ENCODE measurements around the gene ESYT2. TPM values are rescaled to one million over a fixed set of nuclear protein-coding genes. Genes with fewer than 3 reads are reported as not detected.

Gene ESYT2
- polyA plus RNA-seq, 5 donors = 36.8 to 46.4 (median 41.5) TPM

DNA sequence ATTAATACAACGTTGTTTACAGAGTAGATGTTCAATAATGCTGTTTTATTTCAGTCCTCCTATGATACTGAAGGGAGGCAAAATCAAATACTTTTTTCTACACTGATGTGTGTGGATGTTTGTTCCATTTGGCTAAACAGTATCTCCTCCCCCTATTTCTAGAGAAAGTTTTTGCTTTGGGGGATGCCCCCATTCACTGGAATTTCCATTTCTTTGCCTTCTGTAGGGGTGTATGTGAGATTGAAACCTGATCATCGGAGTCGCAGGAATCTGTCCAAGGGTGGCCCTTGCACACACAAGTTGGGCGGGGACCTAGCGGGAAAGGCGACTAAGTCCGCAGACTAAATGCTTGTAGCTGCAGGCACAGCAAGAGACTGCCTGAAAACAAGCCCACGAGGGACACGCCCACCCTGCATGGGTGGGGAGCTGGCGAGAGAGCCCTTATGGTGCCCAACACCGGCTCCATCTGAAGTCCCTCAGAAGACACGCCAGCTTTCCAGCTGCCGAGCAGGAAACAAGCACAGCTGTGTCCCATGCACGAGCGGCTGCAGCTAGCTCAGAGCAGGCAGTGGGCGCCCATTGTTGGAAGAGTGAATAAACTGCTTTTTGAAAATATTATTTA, 58.0 kb downstream of the ESYT2 start:
- no peak for DNase-seq

DNA sequence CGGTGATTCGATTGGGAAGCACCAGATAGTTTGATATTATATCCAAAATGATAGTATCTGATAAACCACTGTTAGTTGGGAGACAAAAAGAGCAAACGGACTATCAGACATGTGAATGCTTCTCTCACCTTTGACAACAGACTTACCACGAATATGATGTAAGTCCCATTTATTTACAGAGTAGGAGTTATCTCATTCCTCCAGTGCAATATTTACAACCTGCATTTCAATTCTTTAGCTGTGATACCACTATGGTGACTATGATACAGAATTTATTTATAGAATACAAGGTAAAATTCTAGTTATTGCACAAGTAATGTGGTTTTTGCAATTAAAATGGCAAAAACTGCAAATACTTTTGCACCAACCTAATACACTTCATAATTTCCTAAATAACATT, 61.6 kb downstream of the ESYT2 start:
- no peak for DNase-seq

DNA sequence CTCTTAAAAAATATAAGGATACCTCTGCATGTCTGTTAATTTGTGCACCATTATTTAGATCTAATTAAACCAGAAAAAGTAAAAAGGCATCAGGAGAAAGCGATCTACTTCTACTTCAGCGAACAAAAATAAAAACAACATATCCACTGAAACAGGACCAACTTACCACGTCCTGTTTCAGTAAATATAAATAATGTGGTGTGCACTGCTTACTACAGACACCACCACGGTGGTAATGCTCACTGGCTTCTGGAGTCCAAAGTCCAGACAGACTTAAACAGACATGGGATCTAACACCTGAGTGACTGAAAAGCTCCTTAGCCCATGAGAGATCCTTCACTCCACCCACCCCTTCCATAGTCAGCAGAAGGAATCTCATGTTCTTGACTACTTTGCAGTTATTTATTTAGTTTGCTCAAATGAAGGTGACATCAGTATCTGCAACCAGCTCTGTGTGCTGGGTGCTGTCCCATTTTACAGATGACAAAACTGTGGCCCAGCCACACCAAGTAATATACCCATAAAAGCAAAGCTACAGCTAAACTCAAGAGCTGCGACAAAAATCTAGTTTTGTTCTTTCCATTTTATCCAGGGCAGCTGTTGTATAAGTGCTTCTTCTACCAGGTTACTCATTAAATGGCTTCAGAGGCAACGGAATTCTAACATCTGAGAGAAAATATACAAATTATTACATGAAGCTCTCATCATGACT, 62.6 kb downstream of the ESYT2 start:
- DNase-seq = no peak

DNA sequence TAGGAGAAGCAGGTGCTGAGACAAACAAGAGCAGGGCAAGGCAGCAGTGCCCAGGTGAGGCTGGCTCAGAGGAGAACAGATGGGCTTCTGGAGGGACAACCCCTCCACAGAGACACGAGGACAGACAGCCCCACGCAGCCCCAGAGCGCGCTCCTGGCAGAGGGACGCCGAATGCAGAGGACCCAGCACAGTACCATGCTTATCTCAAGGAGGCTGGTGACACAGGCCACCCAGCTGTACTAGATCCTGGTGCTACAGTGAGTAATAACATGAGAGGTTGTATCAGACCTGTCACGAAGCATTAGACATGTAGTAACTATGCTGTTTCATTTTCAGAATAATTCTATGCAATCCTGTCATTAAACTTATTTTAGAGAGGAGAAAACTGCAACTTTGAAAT, 64.3 kb downstream of the ESYT2 start:
- DNase-seq = no peak

DNA sequence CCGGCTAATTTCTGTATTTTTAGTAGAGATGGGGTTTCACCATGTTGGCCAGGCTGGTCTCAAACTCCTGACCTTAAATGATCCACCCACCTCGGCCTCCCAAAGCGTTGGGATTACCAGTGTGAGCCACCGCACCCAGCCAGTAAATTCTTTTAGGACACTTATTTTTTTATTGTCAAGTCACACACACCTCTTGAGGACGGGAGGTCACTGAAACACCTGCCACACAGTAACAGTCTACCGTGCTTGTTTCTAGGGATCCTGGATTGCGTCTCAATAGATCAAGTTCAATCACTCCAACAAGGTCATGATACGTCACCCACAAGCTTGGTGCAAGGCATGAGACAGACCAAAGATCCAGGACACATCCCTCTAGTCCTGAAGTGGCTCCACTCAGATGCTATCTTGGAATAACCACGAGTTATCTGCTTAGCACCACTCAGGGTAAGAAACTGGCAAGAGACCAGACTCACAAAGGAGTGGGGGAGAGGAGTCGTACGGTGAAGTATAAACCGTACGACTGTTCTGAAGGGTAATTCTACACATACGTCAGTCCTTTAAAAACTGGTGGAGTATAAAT, 65.8 kb downstream of the ESYT2 start:
- DNase-seq = no peak

DNA sequence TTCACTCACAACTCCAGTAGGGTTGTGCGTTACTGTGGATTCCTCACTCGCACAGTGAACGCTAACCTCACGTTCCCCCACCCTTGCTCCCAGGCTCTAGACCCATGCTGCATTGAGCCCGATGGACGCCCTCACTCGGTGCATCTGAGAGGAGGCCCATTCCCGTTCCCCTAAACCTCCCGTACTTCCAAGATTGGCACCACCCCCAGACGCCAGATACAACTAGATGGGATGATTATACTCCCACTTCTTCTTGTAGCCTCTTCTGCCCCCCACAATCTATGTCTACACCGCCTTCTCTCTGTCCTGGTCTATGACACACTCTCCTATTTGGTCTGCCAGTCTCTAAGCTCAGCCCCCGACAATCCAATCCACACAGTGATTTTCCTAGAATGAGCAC, 67.4 kb downstream of the ESYT2 start:
- no peak for DNase-seq

DNA sequence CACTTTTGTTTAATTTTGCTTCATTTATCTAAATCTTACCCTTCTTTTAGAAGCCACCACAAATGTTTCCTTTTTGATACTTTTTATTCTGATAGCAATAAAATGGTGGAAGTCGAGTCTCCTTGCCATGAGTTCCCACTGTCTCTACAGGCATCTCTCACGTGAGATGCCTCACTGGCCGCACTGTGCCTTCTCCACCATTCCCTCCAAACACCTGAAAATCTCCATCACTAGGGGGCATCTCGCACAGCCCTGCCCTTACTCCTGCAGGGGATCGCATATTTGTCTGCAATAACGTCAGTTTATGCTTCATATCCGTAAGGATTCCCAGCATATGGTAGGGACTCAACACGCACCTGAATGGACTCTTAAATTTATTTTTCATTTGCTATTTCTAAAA, 68.4 kb downstream of the ESYT2 start:
- DNase-seq = no peak

DNA sequence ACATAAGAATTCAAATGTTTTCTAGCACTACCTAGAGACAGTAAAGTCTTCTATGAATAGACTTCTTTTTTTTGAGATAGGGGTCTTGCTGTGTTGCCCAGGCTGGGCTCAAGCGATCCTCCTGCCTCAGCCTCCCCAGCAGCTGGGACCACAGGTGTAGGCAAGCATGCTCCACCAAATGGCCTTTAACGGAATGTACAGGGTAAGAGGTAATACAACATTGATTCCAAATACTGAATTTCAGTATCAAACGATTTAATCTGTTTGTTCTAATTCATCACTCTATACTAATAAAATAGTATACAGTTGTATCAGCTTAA, 68.9 kb downstream of the ESYT2 start:
- no peak for DNase-seq

DNA sequence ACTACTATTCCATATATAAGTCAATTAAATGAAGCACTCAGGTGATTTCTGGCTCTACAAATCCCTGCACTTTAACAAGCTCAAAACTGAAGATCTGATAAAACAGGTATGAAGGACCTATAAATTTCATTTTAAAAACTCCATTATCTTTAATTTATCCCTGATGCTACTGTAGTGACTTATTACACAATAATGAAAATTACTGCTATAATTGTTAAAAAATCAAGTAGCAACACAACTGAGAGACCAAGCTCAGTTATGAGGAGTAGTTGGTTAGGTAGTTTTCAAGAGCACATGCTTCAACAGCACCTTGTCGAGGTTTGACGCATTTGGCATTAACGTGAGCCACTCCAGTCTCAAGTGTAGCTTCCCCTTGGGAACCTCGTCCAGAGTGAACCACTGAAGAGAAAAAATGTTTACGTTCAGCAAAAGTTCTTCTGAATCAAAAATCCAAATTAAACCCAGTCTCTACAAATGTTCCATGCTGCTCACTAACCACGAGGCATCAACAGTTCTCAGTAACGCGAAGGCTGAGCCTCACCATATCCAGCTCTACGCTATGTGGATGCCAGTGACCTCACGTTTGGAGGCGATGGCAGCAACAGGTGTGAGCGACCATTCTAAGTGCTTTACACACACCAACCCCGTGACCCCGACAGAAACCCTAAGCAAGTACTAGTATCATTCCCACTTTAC, 69.4 kb downstream of the ESYT2 start:
- DNase-seq = peak in 1 of 2 donors; percentile 20

DNA sequence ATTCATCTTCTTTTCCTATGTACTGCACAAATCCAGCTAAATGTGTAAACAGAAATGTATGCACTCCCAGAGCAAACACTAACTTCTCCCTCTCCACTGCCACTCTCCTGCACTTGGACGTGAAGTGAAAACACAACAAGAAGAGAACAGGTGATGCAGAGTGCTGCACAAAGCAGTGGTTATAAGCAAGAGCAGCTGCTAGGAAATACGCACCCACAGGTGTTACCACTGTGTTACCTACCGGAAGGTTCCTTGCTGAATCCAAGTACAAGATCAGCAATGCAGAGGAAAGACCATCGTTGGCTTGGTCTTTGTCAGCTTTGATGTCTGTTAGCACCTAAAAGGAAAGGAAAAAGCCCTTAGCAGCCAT, 70.1 kb downstream of the ESYT2 start:
- DNase-seq = no peak

DNA sequence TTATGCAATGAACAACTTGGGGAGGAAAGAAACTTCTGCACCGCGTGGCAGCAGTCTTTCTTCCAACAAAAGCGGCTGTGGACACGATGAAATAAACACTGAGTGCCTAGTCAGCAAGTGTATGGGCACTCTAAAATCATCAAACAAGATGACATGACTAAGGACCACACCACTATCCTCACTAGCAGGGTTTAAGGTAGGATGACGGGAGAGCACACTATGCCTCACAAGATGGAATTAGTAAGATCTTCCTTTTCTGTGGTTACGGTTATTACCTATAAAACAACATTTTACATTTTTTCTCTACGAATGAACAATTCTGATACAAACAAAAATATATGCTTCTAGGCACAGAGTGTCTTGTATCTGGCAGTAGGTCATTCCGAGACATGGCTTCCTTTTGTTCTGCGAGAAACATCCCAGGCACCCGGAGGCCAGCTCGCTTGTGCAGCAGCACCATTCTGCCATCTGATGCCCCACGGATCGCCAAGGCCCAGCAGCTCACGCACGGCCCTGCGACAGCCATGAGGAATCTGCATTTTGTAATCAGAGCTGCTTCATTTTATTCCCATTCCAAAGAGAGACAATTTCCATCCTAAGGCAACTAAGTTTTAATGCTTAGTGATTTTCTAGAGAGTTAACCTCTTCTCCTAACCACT, 70.6 kb downstream of the ESYT2 start:
- no peak for DNase-seq

DNA sequence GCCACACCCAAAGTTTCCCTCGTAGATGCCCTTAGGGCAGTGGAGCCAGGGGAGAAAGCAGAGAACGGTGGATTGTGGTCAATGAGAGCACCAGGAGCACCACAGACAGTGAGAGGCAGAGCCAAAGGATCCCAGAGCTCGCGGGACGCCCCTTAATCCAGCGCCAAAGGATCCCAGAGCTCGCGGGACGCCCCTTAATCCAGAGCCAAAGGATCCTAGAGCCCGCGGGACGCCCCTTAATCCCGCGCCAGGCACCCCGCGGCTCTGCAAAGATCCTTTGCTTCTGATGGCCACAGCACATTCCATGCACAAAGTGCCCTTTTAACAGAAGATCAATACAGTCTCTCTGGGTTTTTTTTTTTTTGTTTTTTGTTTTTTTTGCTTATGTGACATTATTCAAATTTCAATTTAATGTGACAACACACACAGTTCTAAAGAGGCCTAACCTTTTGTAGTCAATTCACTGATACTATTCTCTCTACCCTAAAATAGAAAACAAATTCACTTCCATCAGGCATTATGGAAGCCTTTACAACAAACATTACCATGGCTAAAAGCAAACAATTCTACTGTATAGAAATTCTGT, 71.8 kb downstream of the ESYT2 start:
- DNase-seq = no peak

DNA sequence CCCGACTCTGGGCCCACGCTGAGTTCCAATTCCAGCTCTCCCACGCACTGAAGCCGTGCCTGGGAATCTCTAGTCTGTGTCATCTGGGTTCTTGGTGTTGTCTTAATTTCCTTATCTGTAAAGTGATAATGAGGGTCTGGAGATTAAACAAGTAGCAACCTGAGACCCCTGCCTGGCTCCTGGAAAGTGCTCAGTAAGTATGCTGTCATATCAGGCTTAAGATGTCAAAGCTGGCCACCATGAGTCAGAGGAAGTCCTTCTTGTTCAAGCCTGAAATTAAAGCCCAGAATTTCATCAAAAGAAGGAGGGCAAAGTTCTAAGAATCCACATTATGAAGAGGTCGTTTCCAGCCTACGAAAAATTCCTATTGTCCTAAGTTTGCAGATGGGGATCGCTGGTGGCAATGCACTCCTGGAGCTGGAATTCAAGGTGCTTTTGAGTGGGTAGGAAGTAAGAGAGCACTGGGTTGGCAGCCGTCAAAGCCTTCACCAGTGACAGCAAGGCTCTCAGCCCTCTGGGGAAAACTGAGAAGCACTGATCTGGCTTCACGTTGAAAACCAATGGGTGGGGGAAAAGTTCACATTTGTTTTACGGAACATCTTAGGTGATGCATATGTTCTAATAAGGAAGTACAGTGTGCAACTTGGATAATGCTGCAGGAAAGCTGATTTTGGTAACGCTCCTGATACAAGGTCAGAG, 74.4 kb downstream of the ESYT2 start:
- DNase-seq = no peak

DNA sequence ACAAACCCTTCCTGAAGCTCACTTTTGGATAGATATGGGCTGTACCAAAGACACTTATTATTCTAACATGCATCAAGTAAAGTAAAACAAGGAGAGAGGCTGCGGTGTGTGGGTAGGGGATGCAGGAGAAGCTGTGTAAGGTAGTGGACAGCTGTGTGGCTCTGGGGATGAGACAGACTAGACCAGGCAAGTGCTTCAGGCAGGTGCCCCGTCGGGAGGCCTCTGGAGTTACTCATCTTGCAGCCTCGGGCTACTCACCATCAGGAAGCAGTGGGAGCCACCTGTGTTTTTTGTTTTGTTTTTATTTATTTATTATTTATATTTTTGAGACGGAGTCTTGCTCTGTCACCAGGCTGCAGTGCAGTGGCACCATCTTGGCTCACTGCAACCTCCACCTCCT, 75.4 kb downstream of the ESYT2 start:
- no peak for DNase-seq

DNA sequence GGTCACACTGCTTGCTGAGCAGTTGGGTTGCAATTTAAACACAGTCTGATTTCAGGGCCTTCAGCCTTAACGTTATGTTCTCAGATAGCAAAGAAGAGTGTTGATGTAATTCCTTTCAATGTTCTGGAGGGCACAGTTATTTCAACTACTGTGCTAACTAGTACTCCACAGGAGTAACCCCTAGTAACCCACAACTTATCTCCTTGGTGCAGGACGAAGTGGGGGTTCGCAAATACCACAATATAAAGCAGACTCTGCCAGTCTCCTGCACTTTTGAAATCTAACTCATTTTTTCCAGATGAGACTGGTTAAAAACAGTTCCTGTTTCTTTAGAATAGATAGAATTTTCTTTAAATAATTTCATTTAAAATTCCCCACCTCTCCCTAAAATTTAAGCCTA, 77.6 kb downstream of the ESYT2 start:
- DNase-seq = no peak

DNA sequence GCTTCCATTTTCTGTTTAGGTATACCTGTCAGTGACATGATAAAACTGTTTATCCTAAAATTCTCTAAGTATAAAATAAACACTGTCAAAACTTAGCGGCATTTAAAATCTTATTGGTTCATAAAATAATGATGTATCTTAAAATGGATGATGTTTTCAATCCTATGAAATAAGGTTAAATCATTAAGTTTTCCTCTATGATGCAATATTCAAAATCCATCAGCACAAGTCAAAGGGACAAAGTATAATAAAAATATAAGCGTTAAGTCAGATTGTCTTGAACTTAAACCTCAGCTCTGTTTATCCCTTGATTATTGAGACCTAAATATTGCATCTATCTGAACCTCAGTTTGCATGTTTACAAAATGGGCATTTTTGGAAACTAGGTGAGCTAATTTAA, 78.1 kb downstream of the ESYT2 start:
- DNase-seq = no peak

DNA sequence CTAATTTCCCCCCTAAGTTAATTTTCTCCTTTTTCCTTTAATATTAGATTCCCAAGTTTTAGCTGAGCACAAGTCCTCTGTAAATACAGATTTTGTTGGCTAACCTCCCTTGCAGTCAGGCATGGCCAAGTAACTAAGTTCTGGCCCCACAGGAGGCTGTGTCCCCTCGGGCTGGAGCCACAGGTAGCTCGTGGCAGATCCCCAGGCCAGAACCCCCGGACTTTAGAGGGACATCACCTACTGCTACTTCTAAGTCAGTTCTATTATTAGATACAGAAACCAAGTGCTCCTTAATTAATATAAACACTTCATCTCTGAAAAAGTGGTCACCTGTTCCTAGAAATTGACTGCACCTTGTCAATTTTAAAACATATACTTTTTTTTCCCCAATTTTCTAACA, 78.6 kb downstream of the ESYT2 start:
- DNase-seq = no peak

DNA sequence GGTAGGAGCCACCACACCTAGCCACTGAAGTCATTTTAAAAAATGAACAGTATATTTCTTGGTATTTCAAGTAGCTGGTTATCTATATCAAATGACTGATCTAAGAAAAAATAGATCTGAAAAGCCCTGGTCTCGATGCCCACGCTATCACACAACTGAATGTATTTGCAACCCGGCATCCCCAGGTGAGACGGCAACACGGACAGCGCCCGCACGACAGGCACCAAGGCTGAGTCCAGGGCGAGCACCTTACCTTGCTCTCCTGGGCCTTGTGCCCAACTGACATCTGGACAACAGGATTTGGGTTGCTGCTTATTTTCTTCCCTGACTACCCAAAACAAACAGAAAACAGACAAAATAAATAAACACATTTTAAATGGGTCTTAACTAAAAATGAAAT, 79.9 kb downstream of the ESYT2 start:
- DNase-seq = no peak

DNA sequence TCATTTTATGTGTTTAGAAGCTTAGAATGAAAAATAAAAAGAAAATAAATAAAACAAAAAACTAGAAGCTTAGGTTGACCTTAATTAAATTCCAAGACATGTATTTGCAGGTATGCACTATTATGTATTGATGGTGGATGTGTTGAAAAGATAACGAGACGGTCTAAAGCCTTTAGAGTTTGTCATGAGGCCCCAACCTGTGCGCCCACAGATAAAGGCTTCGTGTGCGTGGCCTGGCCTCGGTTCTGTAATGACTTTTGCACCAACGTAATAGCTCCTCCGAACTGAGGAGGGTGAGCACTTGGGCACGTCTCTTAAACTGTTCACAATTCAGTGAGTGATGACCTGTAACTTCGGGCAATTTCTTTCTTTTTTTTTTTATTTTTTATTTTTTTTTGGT, 81.0 kb downstream of the ESYT2 start:
- DNase-seq = no peak

DNA sequence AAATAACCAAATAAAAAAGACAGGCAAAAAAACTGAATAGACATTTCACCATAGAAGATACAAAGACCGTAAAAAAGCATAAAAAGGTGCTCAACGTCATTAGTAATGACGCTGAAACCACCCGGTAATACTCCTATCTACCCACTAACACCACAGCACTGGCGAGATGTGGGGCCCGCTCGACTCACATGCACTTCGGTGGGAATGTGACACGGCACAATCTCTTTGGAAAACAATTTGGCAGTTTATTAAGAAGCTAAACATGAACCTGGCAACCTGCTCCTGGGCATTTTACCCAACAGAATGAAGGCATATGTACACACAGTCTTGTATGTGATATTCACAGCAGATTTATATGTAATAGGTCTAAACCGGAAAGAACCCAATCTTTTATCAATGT, 81.9 kb downstream of the ESYT2 start:
- no peak for DNase-seq

DNA sequence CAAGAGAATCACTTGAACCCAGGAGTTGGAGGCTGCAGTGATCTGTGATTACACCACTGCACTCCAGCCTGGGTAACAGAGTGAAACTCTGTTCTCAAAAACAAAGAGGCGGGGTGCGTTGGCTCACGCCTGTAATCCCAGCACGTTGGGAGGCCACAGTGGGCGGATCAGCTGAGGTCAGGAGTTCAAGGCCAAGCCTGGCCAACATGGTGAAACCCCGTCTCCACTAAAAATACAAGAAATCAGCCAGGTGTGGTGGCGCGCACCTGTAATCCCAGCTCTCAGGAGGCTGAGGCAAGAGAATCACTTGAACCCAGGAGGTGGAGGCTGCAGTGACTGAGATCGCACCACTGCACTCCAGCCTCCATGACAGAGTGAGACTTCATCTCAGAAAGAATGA, 82.4 kb downstream of the ESYT2 start:
- no peak for DNase-seq
